Prostate gland (tissue), 2 donors: Measurements from ENCODE around the gene AKT1.

Experiments used
- POLR2A ChIP-seq: fragments of 450-650 bp; IDR thresholded peaks from one replicate; pipeline ENCODE4 v1.6.1; 2016; ENCODE audit warnings: antibody characterized with exemption, mild to moderate bottlenecking
- TF ChIP-seq, protein P1 (sequence below), 4 experiments: fragments of 200-600 bp in 2 of 4; fragments of 450-650 bp in 2 of 4; sonication (generic) in 2 of 4; IDR thresholded peaks; 1 replicate in 3 of 4; 2 replicates in 1 of 4; pipeline ENCODE4 v1.5.1; 2016 to 2019; ENCODE audit warnings: antibody characterized with exemption in 4 of 4, mild to moderate bottlenecking in 2 of 4, moderate library complexity in 2 of 4

- no peak for TF ChIP-seq POLR2A
- TF ChIP-seq, protein P1, sequence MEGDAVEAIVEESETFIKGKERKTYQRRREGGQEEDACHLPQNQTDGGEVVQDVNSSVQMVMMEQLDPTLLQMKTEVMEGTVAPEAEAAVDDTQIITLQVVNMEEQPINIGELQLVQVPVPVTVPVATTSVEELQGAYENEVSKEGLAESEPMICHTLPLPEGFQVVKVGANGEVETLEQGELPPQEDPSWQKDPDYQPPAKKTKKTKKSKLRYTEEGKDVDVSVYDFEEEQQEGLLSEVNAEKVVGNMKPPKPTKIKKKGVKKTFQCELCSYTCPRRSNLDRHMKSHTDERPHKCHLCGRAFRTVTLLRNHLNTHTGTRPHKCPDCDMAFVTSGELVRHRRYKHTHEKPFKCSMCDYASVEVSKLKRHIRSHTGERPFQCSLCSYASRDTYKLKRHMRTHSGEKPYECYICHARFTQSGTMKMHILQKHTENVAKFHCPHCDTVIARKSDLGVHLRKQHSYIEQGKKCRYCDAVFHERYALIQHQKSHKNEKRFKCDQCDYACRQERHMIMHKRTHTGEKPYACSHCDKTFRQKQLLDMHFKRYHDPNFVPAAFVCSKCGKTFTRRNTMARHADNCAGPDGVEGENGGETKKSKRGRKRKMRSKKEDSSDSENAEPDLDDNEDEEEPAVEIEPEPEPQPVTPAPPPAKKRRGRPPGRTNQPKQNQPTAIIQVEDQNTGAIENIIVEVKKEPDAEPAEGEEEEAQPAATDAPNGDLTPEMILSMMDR (IDR thresholded peaks at IDR 0.05): no peak
These were observed 7.0 kb upstream of the AKT1 start for GRCh38 chr14:104802394-104803184.
